ENCODE results near the gene TEX53.

TEX53 gene

GRCh38 chr9:114608525-114608796 lies 49.1 kb downstream of the TEX53 start:
- FAIRE-seq = no peak
- TF ChIP-seq CTCF (IDR thresholded peaks at IDR 0.05; ENCODE audit: insufficient read depth, missing control alignments) = no peak
- no peak for DNase-seq (ENCODE audit: insufficient read length, low spot score)

- DNase-seq (ENCODE audit: insufficient read length, low spot score) (no peak), FAIRE-seq (no peak)
- no peak for TF ChIP-seq CTCF (IDR thresholded peaks at IDR 0.05; ENCODE audit: insufficient read depth, missing control alignments)
Measured at GRCh38 chr9:114607671-114608524, 49.7 kb downstream of the TEX53 start.

GRCh38 chr9:114606597-114607207 lies 50.9 kb downstream of the TEX53 start:
- FAIRE-seq = no peak
- no peak for TF ChIP-seq CTCF (IDR thresholded peaks at IDR 0.05; ENCODE audit: insufficient read depth, missing control alignments)
- DNase-seq (ENCODE audit: insufficient read length, low spot score) = no peak

All from D721Med (cell line).